ENCODE results near the gene PICK1. TPM values are rescaled to one million over a fixed set of nuclear protein-coding genes. Genes with fewer than 3 reads are reported as not detected.

PICK1 gene
- total RNA-seq, 1 experiment from 2014 or later = 45.5 TPM

GRCh38 chr22:38028344-38029130 is 28.7 kb upstream of the PICK1 start:
- H3K4me2 ChIP-seq (ENCODE audit: low read length) = no peak overlapping the region
- H3K9me3 ChIP-seq (ENCODE audit: low read length) = no peaks in the 10 kb centered on the region
- H3K36me3 ChIP-seq (ENCODE audit: low read depth, low read length) = no peaks in the 10 kb centered on the region
- H3K27me3 ChIP-seq (ENCODE audit: low read length) = no peaks in the 10 kb centered on the region
- no peak overlapping the region for H3K27ac ChIP-seq (ENCODE audit: low read length)
- ChIA-PET CTCF (interaction anchor here (0.6 kb wide), 1 partner anchor 63 kb away, joined by 3 read pairs; no protein-coding TSS in a partner anchor), POLR2A (ENCODE audit: unreplicated experiment) (no interaction called here)
- no peak for TF ChIP-seq EZH2 (IDR thresholded peaks at IDR 0.05; ENCODE audit: low read length, unreplicated experiment)
- TF ChIP-seq, protein P1, sequence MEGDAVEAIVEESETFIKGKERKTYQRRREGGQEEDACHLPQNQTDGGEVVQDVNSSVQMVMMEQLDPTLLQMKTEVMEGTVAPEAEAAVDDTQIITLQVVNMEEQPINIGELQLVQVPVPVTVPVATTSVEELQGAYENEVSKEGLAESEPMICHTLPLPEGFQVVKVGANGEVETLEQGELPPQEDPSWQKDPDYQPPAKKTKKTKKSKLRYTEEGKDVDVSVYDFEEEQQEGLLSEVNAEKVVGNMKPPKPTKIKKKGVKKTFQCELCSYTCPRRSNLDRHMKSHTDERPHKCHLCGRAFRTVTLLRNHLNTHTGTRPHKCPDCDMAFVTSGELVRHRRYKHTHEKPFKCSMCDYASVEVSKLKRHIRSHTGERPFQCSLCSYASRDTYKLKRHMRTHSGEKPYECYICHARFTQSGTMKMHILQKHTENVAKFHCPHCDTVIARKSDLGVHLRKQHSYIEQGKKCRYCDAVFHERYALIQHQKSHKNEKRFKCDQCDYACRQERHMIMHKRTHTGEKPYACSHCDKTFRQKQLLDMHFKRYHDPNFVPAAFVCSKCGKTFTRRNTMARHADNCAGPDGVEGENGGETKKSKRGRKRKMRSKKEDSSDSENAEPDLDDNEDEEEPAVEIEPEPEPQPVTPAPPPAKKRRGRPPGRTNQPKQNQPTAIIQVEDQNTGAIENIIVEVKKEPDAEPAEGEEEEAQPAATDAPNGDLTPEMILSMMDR (conservative IDR thresholded peaks at IDR 0.05; ENCODE audit: low read depth, low read length) = no peak
- no peak for TF ChIP-seq EZH2phosphoT487 (IDR thresholded peaks at IDR 0.05; ENCODE audit: borderline replicate concordance, low read length)
- no peaks in the 10 kb centered on the region for H3K9me2 ChIP-seq (replicated peaks; ENCODE audit: low read length)
- no peak for DNase-seq
- H3K9ac ChIP-seq (ENCODE audit: low read length) = no peak overlapping the region
- no peaks in the 10 kb centered on the region for H3K4me1 ChIP-seq (ENCODE audit: insufficient read depth, low read length)
- H3F3A ChIP-seq (ENCODE audit: low read length, unreplicated experiment) = no peaks in the 10 kb centered on the region
- no peaks in the 10 kb centered on the region for H3K79me2 ChIP-seq (ENCODE audit: low read length)
- intact Hi-C loops (cut with micrococcal nuclease) = no loop called here
- BruUV-seq (replicated peaks) = no TSS peak
- H3K4me3 ChIP-seq (ENCODE audit: low read length) = no peak overlapping the region
- ATAC-seq = no peak
- H4K20me1 ChIP-seq (ENCODE audit: low read length) = no peaks in the 10 kb centered on the region
- H2AFZ ChIP-seq (ENCODE audit: low read length) = no peak overlapping the region

DNA sequence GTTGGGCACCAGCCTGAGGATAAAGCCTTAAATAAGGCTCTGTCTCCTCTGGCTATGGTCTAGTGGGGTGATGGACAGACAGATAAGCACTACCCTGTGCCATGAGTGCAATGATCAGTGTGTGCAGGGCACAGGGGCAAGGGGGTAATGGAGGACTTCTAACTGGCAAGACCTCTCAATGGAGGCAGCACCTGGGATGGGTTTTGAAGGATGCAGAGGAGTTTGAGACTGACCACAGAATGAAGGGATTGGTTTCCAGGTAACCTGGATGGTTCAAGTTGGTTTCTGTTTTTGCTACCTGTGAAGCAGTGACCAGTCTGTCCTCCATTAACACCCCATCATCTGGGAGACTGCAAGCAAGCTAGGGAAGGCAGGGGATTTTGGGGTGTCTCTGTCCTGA is 27.8 kb upstream of the PICK1 start:
- intact Hi-C loops (cut with micrococcal nuclease) = no loop called here
- Histone ChIP-seq H3K4me1 (ENCODE audit: insufficient read depth, low read length) (peaks cover 6% of the 10 kb centered on the region), H3K9ac (ENCODE audit: low read length) (no peak overlapping the region), H4K20me1 (ENCODE audit: low read length) (no peaks in the 10 kb centered on the region), H3K4me2 (ENCODE audit: low read length) (no peak overlapping the region), H2AFZ (ENCODE audit: low read length) (no peak overlapping the region), H3K79me2 (ENCODE audit: low read length) (no peaks in the 10 kb centered on the region), H3K36me3 (ENCODE audit: low read depth, low read length) (no peaks in the 10 kb centered on the region), H3K9me3 (ENCODE audit: low read length) (no peaks in the 10 kb centered on the region), H3K4me3 (ENCODE audit: low read length) (no peak overlapping the region), H3K9me2 (replicated peaks; ENCODE audit: low read length) (no peaks in the 10 kb centered on the region), H3K27ac (ENCODE audit: low read length) (no peak overlapping the region), H3K27me3 (ENCODE audit: low read length) (no peaks in the 10 kb centered on the region), H3F3A (ENCODE audit: low read length, unreplicated experiment) (no peaks in the 10 kb centered on the region)
- DNase-seq (no peak), ATAC-seq (no peak)
- CTCF ChIA-PET = no interaction called here
- no TSS peak for BruUV-seq (replicated peaks)
- TF ChIP-seq, protein P1 (conservative IDR thresholded peaks at IDR 0.05; ENCODE audit: low read depth, low read length) = no peak
- TF ChIP-seq EZH2phosphoT487 (IDR thresholded peaks at IDR 0.05; ENCODE audit: borderline replicate concordance, low read length) (no peak), EZH2 (IDR thresholded peaks at IDR 0.05; ENCODE audit: low read length, unreplicated experiment) (no peak)
- POLR2A ChIA-PET (ENCODE audit: unreplicated experiment) = no interaction called here

DNA sequence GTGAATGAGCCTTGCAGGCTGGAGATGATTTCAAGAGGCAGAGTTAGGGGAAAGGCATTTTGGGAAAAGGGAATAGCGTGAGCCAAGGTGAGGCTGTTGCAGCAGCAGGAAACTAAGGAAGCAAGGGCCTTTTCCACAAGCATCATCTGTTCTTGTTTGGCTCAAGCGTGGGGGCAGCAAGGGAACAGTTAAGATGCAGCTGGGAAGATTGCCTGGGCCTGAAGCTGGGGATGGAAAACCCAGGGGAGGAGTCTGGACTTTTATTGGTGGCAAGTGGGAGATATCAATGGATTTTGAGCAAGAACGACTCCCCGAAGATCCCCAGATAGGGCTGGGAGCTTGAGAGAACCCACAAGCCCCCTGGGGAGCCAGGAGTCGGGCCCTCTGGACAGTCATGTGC is 27.3 kb upstream of the PICK1 start:
- H3F3A ChIP-seq (ENCODE audit: low read length, unreplicated experiment) = no peaks in the 10 kb centered on the region
- no peaks in the 10 kb centered on the region for H3K27me3 ChIP-seq (ENCODE audit: low read length)
- ATAC-seq (no peak), DNase-seq (no peak)
- H3K9me3 ChIP-seq (ENCODE audit: low read length) = no peaks in the 10 kb centered on the region
- no peaks in the 10 kb centered on the region for H3K9me2 ChIP-seq (replicated peaks; ENCODE audit: low read length)
- H3K9ac ChIP-seq (ENCODE audit: low read length) = no peak overlapping the region
- H3K36me3 ChIP-seq (ENCODE audit: low read depth, low read length) = no peaks in the 10 kb centered on the region
- H3K4me3 ChIP-seq (ENCODE audit: low read length) = no peak overlapping the region
- no peaks in the 10 kb centered on the region for H3K79me2 ChIP-seq (ENCODE audit: low read length)
- intact Hi-C loops (cut with micrococcal nuclease) = loop anchor here (2.0 kb wide), 1 partner anchor 19 kb away; no protein-coding TSS in a partner anchor
- no TSS peak for BruUV-seq (replicated peaks)
- TF ChIP-seq EZH2 (IDR thresholded peaks at IDR 0.05; ENCODE audit: low read length, unreplicated experiment) = no peak
- TF ChIP-seq, protein P1 (conservative IDR thresholded peaks at IDR 0.05; ENCODE audit: low read depth, low read length) = no peak
- no peak for TF ChIP-seq EZH2phosphoT487 (IDR thresholded peaks at IDR 0.05; ENCODE audit: borderline replicate concordance, low read length)
- CTCF ChIA-PET = no interaction called here
- POLR2A ChIA-PET (ENCODE audit: unreplicated experiment) = no interaction called here
- peaks cover 11% of the 10 kb centered on the region for H3K4me1 ChIP-seq (ENCODE audit: insufficient read depth, low read length)
- H4K20me1 ChIP-seq (ENCODE audit: low read length) = no peaks in the 10 kb centered on the region
- no peak overlapping the region for H3K27ac ChIP-seq (ENCODE audit: low read length)
- no peak overlapping the region for H2AFZ ChIP-seq (ENCODE audit: low read length)
- no peak overlapping the region for H3K4me2 ChIP-seq (ENCODE audit: low read length)

All from PC-3 (cell line).